ENCODE measurements around the gene PTPRN2.
"Not testable (repeated sequence)": the region's sequence is repeated elsewhere in the genome, so short reads cannot be mapped to it uniquely, and the experiment has no call there.

Gene PTPRN2

GRCh38 chr7:158357898-158358821 is 229.5 kb downstream of the PTPRN2 start:
- no peaks in the 10 kb centered on the region for H3K4me1 ChIP-seq (ENCODE audit: control insufficient read depth, insufficient read depth, low read length)
- no peak overlapping the region for H3K27ac ChIP-seq (ENCODE audit: low read depth, low read length)
- no peak overlapping the region for H3K4me3 ChIP-seq (ENCODE audit: low read length)
- no peaks in the 10 kb centered on the region for H3K36me3 ChIP-seq (ENCODE audit: control insufficient read depth, insufficient read depth, low read length)
- H3K9ac ChIP-seq (ENCODE audit: low read length): no peak overlapping the region
- H3K27me3 ChIP-seq (ENCODE audit: control insufficient read depth, insufficient read depth, low read length): no peaks in the 10 kb centered on the region

- H3K9ac ChIP-seq (ENCODE audit: low read length): no peak overlapping the region
- no peak overlapping the region for H3K4me3 ChIP-seq (ENCODE audit: low read length)
- H3K4me1 ChIP-seq (ENCODE audit: control insufficient read depth, insufficient read depth, low read length): no peaks in the 10 kb centered on the region
- no peaks in the 10 kb centered on the region for H3K27me3 ChIP-seq (ENCODE audit: control insufficient read depth, insufficient read depth, low read length)
- no peaks in the 10 kb centered on the region for H3K36me3 ChIP-seq (ENCODE audit: control insufficient read depth, insufficient read depth, low read length)
- no peak overlapping the region for H3K27ac ChIP-seq (ENCODE audit: low read depth, low read length)
These were observed 230.3 kb downstream of the PTPRN2 start for GRCh38 chr7:158357106-158357897.

- no peak overlapping the region for H3K9ac ChIP-seq (ENCODE audit: low read length)
- H3K27me3 ChIP-seq (ENCODE audit: control insufficient read depth, insufficient read depth, low read length): no peaks in the 10 kb centered on the region
- H3K36me3 ChIP-seq (ENCODE audit: control insufficient read depth, insufficient read depth, low read length): no peaks in the 10 kb centered on the region
- no peaks in the 10 kb centered on the region for H3K4me1 ChIP-seq (ENCODE audit: control insufficient read depth, insufficient read depth, low read length)
- H3K4me3 ChIP-seq (ENCODE audit: low read length): no peak overlapping the region
- H3K27ac ChIP-seq (ENCODE audit: low read depth, low read length): no peak overlapping the region
These were observed 231.2 kb downstream of the PTPRN2 start for GRCh38 chr7:158356454-158356853.

GRCh38 chr7:158355456-158356065 is 232.1 kb downstream of the PTPRN2 start:
- H3K27ac ChIP-seq (ENCODE audit: low read depth, low read length): no peak overlapping the region
- H3K27me3 ChIP-seq (ENCODE audit: control insufficient read depth, insufficient read depth, low read length): no peaks in the 10 kb centered on the region
- no peaks in the 10 kb centered on the region for H3K4me1 ChIP-seq (ENCODE audit: control insufficient read depth, insufficient read depth, low read length)
- no peaks in the 10 kb centered on the region for H3K36me3 ChIP-seq (ENCODE audit: control insufficient read depth, insufficient read depth, low read length)
- no peak overlapping the region for H3K4me3 ChIP-seq (ENCODE audit: low read length)
- H3K9ac ChIP-seq (ENCODE audit: low read length): no peak overlapping the region

GRCh38 chr7:158354861-158355260 is 232.8 kb downstream of the PTPRN2 start:
- Histone ChIP-seq H3K9ac (ENCODE audit: low read length) (no peak overlapping the region), H3K4me3 (ENCODE audit: low read length) (no peak overlapping the region), H3K4me1 (ENCODE audit: control insufficient read depth, insufficient read depth, low read length) (no peaks in the 10 kb centered on the region), H3K27ac (ENCODE audit: low read depth, low read length) (no peak overlapping the region), H3K27me3 (ENCODE audit: control insufficient read depth, insufficient read depth, low read length) (no peaks in the 10 kb centered on the region), H3K36me3 (ENCODE audit: control insufficient read depth, insufficient read depth, low read length) (no peaks in the 10 kb centered on the region)

GRCh38 chr7:158353606-158354570 is 233.7 kb downstream of the PTPRN2 start:
- H3K27ac ChIP-seq (ENCODE audit: low read depth, low read length): no peak overlapping the region

GRCh38 chr7:158351899-158352729 is 235.5 kb downstream of the PTPRN2 start:
- H3K4me1 ChIP-seq (ENCODE audit: control insufficient read depth, insufficient read depth, low read length); H3K27me3 ChIP-seq (ENCODE audit: control insufficient read depth, insufficient read depth, low read length); H3K4me3 ChIP-seq (ENCODE audit: low read length); H3K36me3 ChIP-seq (ENCODE audit: control insufficient read depth, insufficient read depth, low read length); H3K9ac ChIP-seq (ENCODE audit: low read length); H3K27ac ChIP-seq (ENCODE audit: low read depth, low read length): not testable (repeated sequence)

More at GRCh38 chr7:158353606-158354570, 233.7 kb downstream of the PTPRN2 start:
- Histone ChIP-seq H3K4me1 (ENCODE audit: control insufficient read depth, insufficient read depth, low read length) (no peaks in the 10 kb centered on the region), H3K36me3 (ENCODE audit: control insufficient read depth, insufficient read depth, low read length) (no peaks in the 10 kb centered on the region), H3K27me3 (ENCODE audit: control insufficient read depth, insufficient read depth, low read length) (no peaks in the 10 kb centered on the region), H3K4me3 (ENCODE audit: low read length) (no peak overlapping the region), H3K9ac (ENCODE audit: low read length) (no peak overlapping the region)

GRCh38 chr7:158351481-158351880 is 236.1 kb downstream of the PTPRN2 start:
- H3K4me3 ChIP-seq (ENCODE audit: low read length): no peak overlapping the region
- no peaks in the 10 kb centered on the region for H3K27me3 ChIP-seq (ENCODE audit: control insufficient read depth, insufficient read depth, low read length)
- H3K9ac ChIP-seq (ENCODE audit: low read length): no peak overlapping the region
- no peaks in the 10 kb centered on the region for H3K36me3 ChIP-seq (ENCODE audit: control insufficient read depth, insufficient read depth, low read length)
- no peak overlapping the region for H3K27ac ChIP-seq (ENCODE audit: low read depth, low read length)
- H3K4me1 ChIP-seq (ENCODE audit: control insufficient read depth, insufficient read depth, low read length): no peaks in the 10 kb centered on the region

GRCh38 chr7:158351051-158351450 is 236.6 kb downstream of the PTPRN2 start:
- Histone ChIP-seq H3K36me3 (ENCODE audit: control insufficient read depth, insufficient read depth, low read length) (no peaks in the 10 kb centered on the region), H3K27ac (ENCODE audit: low read depth, low read length) (no peak overlapping the region), H3K9ac (ENCODE audit: low read length) (no peak overlapping the region), H3K4me1 (ENCODE audit: control insufficient read depth, insufficient read depth, low read length) (no peaks in the 10 kb centered on the region), H3K4me3 (ENCODE audit: low read length) (no peak overlapping the region), H3K27me3 (ENCODE audit: control insufficient read depth, insufficient read depth, low read length) (no peaks in the 10 kb centered on the region)

GRCh38 chr7:158350166-158350900 is 237.3 kb downstream of the PTPRN2 start:
- no peak overlapping the region for H3K4me3 ChIP-seq (ENCODE audit: low read length)
- H3K36me3 ChIP-seq (ENCODE audit: control insufficient read depth, insufficient read depth, low read length): no peaks in the 10 kb centered on the region
- no peak overlapping the region for H3K9ac ChIP-seq (ENCODE audit: low read length)
- H3K4me1 ChIP-seq (ENCODE audit: control insufficient read depth, insufficient read depth, low read length): no peaks in the 10 kb centered on the region
- no peak overlapping the region for H3K27ac ChIP-seq (ENCODE audit: low read depth, low read length)
- no peaks in the 10 kb centered on the region for H3K27me3 ChIP-seq (ENCODE audit: control insufficient read depth, insufficient read depth, low read length)
